GM21515 (cell line): Measurements from ENCODE around the gene KRT1.

Experiments
- ATAC-seq: cut with Tn5 transposase; IDR thresholded peaks from one replicate; pipeline ENCODE4 v1.9.1; 2021; ENCODE audit not compliant: unreplicated experiment

KRT1 gene

GRCh38 chr12:52699373-52699772 is 19.2 kb upstream of the KRT1 start:
- ATAC-seq = no peak

- ATAC-seq = no peak
Observed at GRCh38 chr12:52698651-52699340, 18.6 kb upstream of the KRT1 start.

- no peak for ATAC-seq
Observed at GRCh38 chr12:52697058-52697582, 16.9 kb upstream of the KRT1 start.

GRCh38 chr12:52696588-52696987 is 16.4 kb upstream of the KRT1 start:
- no peak for ATAC-seq

GRCh38 chr12:52695039-52695438 is 14.8 kb upstream of the KRT1 start:
- no peak for ATAC-seq

- no peak for ATAC-seq
Observed at GRCh38 chr12:52694151-52694550, 13.9 kb upstream of the KRT1 start.

GRCh38 chr12:52693261-52693660 is 13.1 kb upstream of the KRT1 start:
- ATAC-seq = no peak

- ATAC-seq = no peak
Observed at GRCh38 chr12:52692254-52692653, 12.0 kb upstream of the KRT1 start.

GRCh38 chr12:52691841-52692150 is 11.6 kb upstream of the KRT1 start:
- no peak for ATAC-seq

GRCh38 chr12:52691076-52691840 is 11.1 kb upstream of the KRT1 start:
- ATAC-seq = no peak

GRCh38 chr12:52690351-52691075 is 10.3 kb upstream of the KRT1 start:
- ATAC-seq = no peak

- no peak for ATAC-seq
Observed at GRCh38 chr12:52689936-52690335, 9.7 kb upstream of the KRT1 start.

- no peak for ATAC-seq
Observed at GRCh38 chr12:52689239-52689638, 9.0 kb upstream of the KRT1 start.

- ATAC-seq = no peak
Observed at GRCh38 chr12:52688481-52688880, 8.3 kb upstream of the KRT1 start.

- no peak for ATAC-seq
Observed at GRCh38 chr12:52687497-52688385, 7.5 kb upstream of the KRT1 start.

- no peak for ATAC-seq
Observed at GRCh38 chr12:52686756-52687487, 6.7 kb upstream of the KRT1 start.

- ATAC-seq = no peak
Observed at GRCh38 chr12:52686063-52686462, 5.9 kb upstream of the KRT1 start.

GRCh38 chr12:52685406-52685890 is 5.2 kb upstream of the KRT1 start:
- no peak for ATAC-seq

GRCh38 chr12:52684431-52684830 is 4.2 kb upstream of the KRT1 start:
- ATAC-seq = no peak
